Measurements from ENCODE around the gene BTG2. TPM values are rescaled to one million over a fixed set of nuclear protein-coding genes. Genes with fewer than 3 reads are reported as not detected.

Gene BTG2
- total and polyA plus RNA-seq, 12 donors: 11.4 to 175 (median 49.3) TPM

GRCh38 chr1:203321273-203322052 is 16.1 kb downstream of the BTG2 start:
- Histone ChIP-seq H3K36me3 (replicated peaks in 1 of 2) (no peaks in the 10 kb centered on the region), H3K27ac (peak overlapping the region in 2 of 5 donors; percentile 21)

GRCh38 chr1:203322500-203323179 is 17.3 kb downstream of the BTG2 start:
- intact Hi-C loops (cut with DNase I): no loop called here
- Histone ChIP-seq H3K36me3 (replicated peaks in 1 of 2) (no peaks in the 10 kb centered on the region), H3K27ac (peak overlapping the region in 2 of 5 donors; percentile 64 to 92), H3K27me3 (no peaks in the 10 kb centered on the region), H3K4me3 (no peak overlapping the region), H3K4me1 (replicated peaks in 1 of 2) (peaks cover 6 to 44% of the 10 kb centered on the region in 2 donors), H3K9me3 (replicated peaks in 1 of 3) (no peaks in the 10 kb centered on the region)
- DNase-seq: peak in 1 of 7 donors; percentile 48
- TF ChIP-seq POLR2A (IDR thresholded peaks at IDR 0.05): no peak
- no peak for TF ChIP-seq CTCF (IDR thresholded peaks at IDR 0.05)

More at GRCh38 chr1:203321273-203322052, 16.1 kb downstream of the BTG2 start:
- TF ChIP-seq CTCF (IDR thresholded peaks at IDR 0.05) (no peak), POLR2A (IDR thresholded peaks at IDR 0.05) (no peak)
- Histone ChIP-seq H3K9me3 (replicated peaks in 1 of 3) (no peaks in the 10 kb centered on the region), H3K27me3 (no peaks in the 10 kb centered on the region), H3K4me3 (no peak overlapping the region), H3K4me1 (replicated peaks in 1 of 2) (peaks cover 4 to 42% of the 10 kb centered on the region in 2 donors)
- DNase-seq: no peak
- intact Hi-C loops (cut with DNase I): no loop called here
- whole genome bisulfite sequencing, 4 donors: 82 to 89% (median 87%) methylated on average over 6 of the region's 6 CpGs

- TF ChIP-seq CTCF (IDR thresholded peaks at IDR 0.05) (no peak), POLR2A (IDR thresholded peaks at IDR 0.05) (no peak)
- no peak overlapping the region for H3K4me3 ChIP-seq
- H3K4me1 ChIP-seq (replicated peaks in 1 of 2): peaks cover 15 to 52% of the 10 kb centered on the region in 2 donors
- intact Hi-C loops (cut with DNase I): no loop called here
- peak overlapping the region in 2 of 5 donors; percentile 64 to 92 for H3K27ac ChIP-seq
- H3K27me3 ChIP-seq: no peaks in the 10 kb centered on the region
- no peak for DNase-seq
- H3K36me3 ChIP-seq (replicated peaks in 1 of 2): no peaks in the 10 kb centered on the region
- H3K9me3 ChIP-seq (replicated peaks in 1 of 3): no peaks in the 10 kb centered on the region
- 76 to 86% (median 82%) methylated on average over 3 of the region's 3 CpGs for whole genome bisulfite sequencing, 4 donors
These were observed 18.3 kb downstream of the BTG2 start for GRCh38 chr1:203323587-203323986.

Data from adrenal gland (tissue), 12 donors.